WI38 (cell line): ENCODE measurements around the gene DNAH17.

Source experiments
- H3K4me3 ChIP-seq: 2 replicates; pipeline ENCODE4 v1.5.1; 2011; ENCODE audit warnings: low read depth, mild to moderate bottlenecking, control low read depth, low read length
- TF ChIP-seq, protein P1 (sequence below): IDR thresholded peaks from 2 replicates; pipeline ENCODE4 v1.5.1; 2012; ENCODE audit warnings: low read depth, mild to moderate bottlenecking, control low read depth, low read length

The DNAH17 gene

DNA sequence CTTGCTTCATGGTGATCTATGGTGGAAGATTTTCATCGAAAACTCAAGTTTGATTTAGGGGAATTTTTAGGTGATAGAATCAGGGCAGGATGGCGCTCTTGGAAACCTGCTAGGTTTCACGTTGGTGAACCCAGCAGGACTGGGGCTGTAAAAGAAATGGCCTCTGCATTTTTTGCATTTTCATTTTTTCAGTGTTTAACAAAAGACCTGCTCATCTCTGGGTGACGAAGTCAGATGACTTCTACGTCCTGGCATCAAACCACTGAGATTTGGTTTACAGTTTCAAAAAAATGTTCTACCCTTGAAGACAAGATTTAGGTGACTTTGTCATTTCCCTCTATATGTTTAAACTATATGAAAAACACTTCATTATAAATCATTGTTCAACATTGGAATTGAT lies 196.8 kb downstream of the DNAH17 start:
- TF ChIP-seq, protein P1, sequence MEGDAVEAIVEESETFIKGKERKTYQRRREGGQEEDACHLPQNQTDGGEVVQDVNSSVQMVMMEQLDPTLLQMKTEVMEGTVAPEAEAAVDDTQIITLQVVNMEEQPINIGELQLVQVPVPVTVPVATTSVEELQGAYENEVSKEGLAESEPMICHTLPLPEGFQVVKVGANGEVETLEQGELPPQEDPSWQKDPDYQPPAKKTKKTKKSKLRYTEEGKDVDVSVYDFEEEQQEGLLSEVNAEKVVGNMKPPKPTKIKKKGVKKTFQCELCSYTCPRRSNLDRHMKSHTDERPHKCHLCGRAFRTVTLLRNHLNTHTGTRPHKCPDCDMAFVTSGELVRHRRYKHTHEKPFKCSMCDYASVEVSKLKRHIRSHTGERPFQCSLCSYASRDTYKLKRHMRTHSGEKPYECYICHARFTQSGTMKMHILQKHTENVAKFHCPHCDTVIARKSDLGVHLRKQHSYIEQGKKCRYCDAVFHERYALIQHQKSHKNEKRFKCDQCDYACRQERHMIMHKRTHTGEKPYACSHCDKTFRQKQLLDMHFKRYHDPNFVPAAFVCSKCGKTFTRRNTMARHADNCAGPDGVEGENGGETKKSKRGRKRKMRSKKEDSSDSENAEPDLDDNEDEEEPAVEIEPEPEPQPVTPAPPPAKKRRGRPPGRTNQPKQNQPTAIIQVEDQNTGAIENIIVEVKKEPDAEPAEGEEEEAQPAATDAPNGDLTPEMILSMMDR = no peak
- H3K4me3 ChIP-seq = no peak overlapping the region

DNA sequence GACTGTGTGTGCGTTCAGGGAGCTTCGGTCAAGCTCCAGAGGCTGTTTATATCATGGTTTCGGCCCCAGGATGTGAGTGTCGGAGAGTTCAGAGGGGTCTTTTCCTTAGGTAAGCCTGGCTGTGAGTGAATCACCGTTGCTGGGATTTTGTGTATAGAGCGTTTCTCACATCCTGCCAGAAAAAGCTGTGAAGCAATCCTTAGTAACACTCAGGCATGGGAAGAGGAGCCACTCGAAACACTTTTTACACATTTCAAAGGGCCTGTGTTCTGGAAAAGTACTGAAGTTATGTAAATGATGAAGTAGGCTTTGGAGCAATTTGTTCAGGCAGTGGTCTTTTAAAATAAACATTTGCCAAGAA lies 198.1 kb downstream of the DNAH17 start:
- TF ChIP-seq, protein P1 = no peak
- H3K4me3 ChIP-seq = peak overlapping the region; percentile 95

DNA sequence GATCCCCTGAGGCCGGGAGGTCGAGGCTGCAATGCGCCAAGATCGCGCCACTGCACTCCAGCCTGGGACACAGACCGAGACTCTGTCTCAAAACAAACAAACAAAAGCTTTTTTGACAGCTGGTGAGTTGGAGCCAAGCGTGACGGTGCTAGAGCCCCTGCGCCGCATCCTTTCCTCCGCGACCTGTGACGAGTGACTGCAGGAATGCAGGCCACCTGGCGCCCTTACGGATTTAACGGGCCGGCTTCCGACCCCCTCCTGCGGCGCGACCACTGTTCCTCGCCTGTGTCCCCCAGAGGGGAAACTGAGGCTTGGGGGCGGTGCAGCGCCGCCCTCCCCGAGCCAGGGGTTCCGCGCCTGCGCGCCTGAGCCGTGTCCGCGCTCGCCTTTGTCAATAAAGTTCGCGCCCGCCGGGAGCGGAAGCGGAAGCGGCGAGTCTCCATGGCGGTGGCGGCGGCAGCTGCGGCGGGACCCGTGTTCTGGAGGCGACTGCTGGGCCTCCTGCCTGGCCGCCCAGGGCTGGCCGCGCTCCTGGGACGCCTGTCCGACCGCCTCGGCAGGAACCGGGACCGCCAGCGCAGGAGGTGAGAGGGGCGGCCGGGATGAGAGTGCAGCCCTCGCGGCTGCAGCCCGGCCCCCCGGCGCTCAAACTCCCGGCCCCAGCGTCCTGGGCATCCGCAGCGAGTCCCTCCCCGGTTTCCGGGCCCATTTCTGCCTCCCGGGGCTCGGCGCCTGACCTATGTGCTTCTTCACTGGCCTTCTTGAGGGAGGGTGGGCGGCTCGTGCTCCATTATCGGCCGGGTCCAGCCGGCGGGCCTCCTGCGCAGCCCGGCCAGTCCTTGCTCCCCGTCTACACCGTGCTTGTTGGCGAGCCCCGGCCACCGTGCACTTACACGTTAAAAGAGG lies 198.7 kb downstream of the DNAH17 start, which contains the start of gene PGS1:
Gene PGS1, plus strand, starts transcription at position 425 of the 906 bp plus-strand sequence. Its CDS starts 17 bp downstream, at position 442.
- TF ChIP-seq, protein P1 = no peak
- peak within 1 kb of the TSS; percentile 95 for H3K4me3 ChIP-seq

DNA sequence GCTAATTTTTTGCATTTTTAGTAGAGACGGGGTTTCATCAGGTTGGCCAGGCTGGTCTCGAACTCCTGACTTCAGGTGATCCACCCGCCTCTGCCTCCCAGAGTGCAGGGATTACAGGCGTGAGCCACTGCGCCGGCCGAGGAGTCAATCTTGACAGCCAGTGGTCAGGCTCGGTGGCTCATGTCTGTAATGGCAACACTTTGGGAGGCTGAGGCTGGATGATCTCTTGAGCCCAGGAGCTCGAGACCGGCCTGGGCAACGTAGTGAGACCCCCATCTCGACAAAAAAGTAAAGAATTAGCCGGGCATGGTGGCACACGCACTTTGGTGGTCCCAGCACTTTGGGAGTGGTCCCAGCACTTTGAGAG lies 199.4 kb downstream of the DNAH17 start:
- TF ChIP-seq, protein P1 = no peak
- peak overlapping the region; percentile 95 for H3K4me3 ChIP-seq

DNA sequence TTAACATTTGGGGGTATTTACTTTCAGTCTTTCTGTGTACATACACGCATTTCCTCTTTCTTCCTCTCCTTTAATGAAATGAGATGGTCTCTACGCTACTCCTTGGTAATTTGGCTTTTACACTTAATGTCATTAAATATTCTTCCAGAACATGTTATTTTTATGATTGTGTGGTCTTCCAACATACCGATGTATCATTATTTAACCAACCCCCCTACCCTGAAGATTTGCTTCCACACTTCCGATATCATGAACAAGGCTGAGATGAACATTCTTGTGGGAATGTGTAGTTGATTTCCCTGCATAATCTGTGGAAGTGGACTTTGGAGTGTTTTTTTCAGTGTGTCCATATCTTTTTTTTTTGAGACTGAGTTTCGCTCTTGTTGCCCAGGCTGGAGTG lies 201.0 kb downstream of the DNAH17 start:
- TF ChIP-seq, protein P1 = no peak
- H3K4me3 ChIP-seq = peak overlapping the region; percentile 1; the same call in 1 of the 2 replicates

DNA sequence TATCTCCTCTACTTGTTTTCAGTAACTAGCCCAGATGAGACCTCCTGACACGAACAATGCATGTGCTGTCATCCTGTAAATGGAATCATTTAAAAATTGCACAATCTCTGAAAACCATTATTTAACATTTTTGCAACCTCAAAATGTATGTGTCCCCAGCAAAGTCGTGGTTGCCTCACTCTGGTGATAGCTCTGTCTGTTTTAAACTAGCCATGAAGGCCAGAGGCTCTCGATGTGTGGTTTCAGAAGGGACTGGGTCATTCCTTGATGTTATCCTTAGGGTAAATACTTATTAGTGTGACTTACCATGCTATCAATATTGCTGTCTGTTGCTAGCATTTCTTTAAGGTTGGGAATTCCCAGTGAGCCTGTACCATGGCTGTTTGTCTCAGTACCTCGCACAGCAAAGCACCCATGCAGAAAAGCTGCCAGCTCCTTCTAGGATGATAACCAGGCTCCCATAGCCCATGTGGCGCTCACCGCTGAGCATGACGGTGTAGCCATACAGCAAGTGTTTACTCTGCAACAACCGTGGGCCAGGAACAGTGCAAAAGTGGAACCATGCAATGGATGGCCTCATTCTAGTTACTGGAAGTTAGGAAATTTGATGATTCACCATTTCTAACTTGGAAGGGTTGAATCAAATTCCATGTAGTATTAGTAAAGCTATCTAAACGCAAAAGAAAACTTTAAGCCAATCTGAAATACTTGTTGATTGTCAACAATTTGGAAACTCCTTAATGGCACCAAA lies 201.6 kb downstream of the DNAH17 start:
- TF ChIP-seq, protein P1 = no peak
- peak overlapping the region; percentile 20; the same call in 1 of the 2 replicates for H3K4me3 ChIP-seq

DNA sequence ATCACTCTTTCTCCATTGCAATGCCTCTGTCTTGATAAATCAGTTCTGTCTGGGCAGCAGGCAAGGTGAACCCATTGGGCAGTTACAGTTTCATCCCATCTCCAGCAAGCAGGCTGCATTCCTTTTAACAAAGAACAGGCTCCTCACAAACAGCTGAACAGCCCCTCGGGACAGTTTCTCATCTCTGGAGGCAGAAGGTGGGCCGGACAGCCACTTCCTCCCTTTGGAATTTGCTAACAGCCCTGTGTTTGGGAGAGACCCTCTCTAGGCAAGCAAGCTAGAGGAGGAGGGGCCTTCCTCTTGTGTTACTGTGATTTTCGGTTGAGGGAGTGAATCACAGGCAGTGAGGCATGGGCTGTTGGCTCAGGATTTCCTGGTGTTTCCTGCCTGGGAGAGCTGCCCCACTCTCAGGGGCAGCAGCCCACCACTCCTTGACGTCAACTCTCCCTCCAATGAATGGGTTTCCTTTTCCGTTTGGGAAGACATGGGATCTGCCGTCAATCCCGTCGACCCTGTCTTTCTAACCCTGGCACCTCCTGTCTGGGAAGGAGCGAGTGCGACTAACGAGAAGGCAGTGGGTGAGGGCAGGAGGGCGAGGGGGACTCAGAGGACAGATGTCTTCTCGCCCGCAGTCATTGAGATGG lies 202.4 kb downstream of the DNAH17 start:
- no peak overlapping the region for H3K4me3 ChIP-seq
- TF ChIP-seq, protein P1 = no peak
